GM20000 (cell line): ENCODE data around the gene KYNU.
"Not testable (repeated sequence)": the region's sequence is repeated elsewhere in the genome, so short reads cannot be mapped to it uniquely, and the experiment has no call there.

Experiments
- DNase-seq: peaks from one replicate; pipeline ENCODE4 v3.0.0; 2012; ENCODE audit warnings: low spot score
- CTCF ChIP-seq: IDR thresholded peaks from 2 replicates; pipeline ENCODE4 v1.5.1; 2012; ENCODE audit warnings: mild to moderate bottlenecking, control low read depth; ENCODE audit errors: extremely low read depth, missing control alignments

KYNU gene

DNA sequence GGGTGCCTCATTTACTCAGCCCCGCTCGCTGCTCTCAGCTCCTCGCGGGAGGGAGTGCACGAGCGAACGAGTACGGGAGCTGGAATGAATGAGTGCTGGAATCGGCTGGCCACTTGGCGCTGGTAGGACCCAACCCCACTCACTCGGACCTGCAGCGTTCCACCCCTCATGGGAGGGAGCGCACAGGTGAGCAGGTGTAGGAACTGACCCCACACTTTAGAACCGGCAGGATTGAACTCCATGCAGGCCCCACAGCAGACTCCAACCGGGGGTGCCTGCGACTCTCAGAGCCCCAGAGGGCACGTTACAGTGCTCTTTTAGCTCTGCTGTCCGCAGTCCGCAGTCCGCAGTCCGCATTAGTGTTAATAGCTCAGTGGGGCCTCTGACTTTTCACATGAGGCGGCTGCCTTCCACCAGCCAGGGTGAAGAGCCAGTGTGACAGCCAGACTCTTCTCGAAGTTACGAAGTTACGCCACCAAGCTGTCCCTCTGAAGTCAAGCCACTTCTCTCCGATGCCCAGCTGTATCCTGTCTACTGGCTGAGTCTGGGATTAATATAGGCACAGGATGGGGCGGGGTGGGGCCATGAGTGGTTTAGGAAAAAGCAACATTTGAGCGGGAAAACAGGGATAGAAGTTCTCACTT is 149.1 kb downstream of the KYNU start:
- no peak for TF ChIP-seq CTCF
- no peak for DNase-seq

DNA sequence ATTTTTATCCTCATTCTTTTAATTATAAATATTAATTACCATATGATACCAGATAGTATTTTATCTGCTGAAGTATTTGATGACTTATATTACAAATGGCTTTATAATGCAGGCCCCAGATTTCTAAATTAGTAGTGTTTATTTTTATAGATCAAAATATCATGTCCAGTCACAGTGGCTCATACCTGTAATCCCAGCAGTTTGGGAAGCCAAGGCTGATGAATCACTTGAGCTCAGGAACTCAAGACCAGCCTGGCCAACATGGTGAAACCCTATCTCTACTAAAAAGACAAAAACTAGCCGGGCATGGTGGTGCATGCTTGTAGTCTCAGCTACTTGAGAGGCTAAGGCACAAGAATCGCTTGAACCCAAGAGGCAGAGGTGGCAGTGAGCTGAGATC is 151.7 kb downstream of the KYNU start:
- no peak for DNase-seq
- TF ChIP-seq CTCF, result no peak

DNA sequence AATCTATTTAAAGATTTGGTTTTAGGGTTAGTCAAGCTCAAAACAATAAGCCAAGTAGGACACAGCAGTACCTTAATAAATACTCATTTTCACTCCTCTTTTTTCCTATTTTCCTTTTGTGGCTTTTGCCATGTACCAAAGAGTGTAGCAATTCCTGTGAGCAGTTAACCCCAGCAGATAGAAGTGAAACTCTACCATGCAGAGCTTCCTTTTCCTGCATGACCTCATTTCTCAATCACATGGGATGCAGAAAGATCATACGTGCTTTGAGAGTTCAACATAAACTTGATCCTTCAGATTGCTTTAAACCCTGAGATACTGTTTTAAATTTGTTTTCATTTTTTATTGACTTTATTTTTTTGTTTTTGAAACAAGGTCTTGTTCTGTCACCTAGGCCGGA is 152.7 kb downstream of the KYNU start:
- TF ChIP-seq CTCF, result no peak

GRCh38 chr2:143034292-143035074 is 157.0 kb downstream of the KYNU start:
- peak; percentile 75 for TF ChIP-seq CTCF
- DNase-seq, result peak; percentile 69

More for the DNA sequence above, 152.7 kb downstream of the KYNU start:
- no peak for DNase-seq

GRCh38 chr2:143051465-143051864 is 174.0 kb downstream of the KYNU start:
- TF ChIP-seq CTCF, result no peak
- DNase-seq, result no peak

GRCh38 chr2:143053437-143053836 is 176.0 kb downstream of the KYNU start:
- DNase-seq, result not testable (repeated sequence)

GRCh38 chr2:143056550-143056949 is 179.1 kb downstream of the KYNU start:
- no peak for DNase-seq
- TF ChIP-seq CTCF, result no peak
